NCI-H2029 treated with DMSO at 0.1 percent for 48 hours (cell line): ENCODE data around the gene CADPS.

ENCODE experiments used
- DNase-seq: peaks from one replicate; lab custom pipeline; 2025; lab: John Stamatoyannopoulos, UW

Gene CADPS

DNA sequence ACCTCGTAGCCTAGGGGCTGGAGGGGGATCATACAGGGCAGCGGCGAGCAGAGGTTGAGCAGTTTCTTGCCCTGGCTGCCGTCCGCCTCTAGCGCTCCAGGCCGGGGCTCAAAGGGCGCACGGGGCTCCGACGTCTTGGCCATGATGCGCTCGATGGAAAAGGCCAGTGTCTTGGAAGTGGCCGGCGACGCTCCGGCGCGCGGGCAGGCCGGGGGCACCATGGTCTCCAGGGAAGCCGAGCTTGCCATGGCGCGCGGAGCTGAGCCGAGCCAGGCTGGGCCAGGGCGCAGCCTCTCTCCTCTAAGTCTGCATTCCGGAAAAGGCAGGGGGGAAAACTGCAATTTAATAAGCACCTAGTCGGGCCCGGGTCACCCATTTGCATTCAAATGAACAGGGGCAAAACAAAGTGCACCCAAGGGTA, 502.6 kb downstream of the CADPS start:
- no peak for DNase-seq

DNA sequence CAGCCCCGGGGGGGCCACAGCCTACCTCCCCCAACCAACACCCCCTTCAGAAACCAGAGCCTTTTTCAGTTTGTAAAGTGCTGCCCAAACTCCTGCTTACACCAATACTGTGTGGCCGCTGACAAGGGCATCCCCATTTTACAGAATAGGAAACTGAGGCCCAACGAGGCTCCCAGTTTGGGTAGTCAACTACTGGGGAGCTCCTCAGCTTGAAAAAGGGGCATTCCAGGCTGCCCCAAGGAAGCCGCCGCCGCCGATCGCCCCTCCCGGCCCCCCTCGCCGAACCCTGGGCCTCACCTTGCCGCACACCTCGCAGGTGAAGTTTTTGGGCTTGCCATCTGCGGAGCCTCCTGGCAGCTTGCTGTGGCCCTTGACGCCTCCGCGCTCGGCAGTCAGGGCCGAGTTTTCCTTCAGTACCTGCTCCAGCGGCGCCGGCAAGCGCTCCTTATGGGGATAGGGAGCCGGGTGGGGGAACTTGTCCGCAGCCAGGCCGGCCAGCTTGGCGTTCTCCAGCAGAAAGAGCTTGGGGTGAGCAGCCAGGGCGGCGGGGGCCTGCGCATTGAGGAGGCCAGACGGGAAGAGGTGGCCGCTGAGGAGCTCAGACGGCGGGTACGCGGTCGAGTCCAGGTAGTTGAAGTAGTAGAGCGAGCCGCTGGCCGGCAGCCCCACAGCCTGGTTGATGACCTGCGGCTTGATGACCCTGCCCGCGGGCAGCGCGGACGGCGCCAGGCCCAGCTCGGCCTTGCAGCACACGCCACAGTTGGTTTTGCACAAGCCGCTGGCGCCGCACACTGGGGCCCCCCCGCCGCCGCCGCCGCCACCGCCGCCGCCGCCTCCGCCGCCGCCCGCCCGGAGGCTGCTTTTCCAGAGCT, 503.3 kb downstream of the CADPS start:
- no peak for DNase-seq

DNA sequence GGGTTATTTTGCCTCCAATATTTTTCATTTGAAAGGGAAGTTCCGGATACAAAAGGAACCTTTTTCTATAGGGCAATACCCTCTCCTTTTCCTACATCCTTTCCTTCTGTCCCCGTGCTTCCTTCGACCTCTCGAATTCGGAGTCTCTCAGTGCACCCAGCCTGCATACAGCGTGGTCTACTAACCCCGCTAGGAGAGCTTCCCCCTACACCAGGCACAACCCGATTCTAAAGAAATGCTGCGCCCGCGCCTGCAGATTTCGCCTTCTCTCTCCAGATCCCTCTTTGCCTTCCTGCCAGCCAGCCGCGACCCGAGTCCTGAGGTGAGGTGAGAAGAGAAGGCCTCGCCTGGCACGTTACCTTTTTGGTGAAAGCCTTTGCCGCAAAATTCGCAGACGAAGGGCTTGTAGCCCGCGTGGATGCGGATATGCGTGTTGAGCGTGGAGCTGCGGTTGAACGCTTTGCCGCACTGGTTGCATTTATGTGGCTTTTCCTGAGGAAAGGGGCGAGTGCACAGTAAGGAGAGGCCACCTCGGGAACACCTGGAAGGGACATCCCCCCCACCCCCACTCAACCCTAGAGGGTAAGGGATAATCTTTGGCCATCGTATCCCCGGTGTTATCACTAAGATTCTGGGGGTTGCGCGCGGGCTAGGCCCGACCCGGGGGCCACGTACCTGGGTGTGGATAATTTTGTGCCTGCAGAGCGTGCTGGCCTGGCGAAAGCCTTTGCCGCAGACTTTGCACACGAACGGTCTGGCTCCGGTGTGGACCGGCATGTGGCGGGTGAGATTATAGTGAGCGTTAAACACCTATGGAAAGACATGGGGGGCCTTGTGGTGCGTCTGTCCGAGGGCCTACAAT, 504.1 kb downstream of the CADPS start:
- DNase-seq, result no peak

DNA sequence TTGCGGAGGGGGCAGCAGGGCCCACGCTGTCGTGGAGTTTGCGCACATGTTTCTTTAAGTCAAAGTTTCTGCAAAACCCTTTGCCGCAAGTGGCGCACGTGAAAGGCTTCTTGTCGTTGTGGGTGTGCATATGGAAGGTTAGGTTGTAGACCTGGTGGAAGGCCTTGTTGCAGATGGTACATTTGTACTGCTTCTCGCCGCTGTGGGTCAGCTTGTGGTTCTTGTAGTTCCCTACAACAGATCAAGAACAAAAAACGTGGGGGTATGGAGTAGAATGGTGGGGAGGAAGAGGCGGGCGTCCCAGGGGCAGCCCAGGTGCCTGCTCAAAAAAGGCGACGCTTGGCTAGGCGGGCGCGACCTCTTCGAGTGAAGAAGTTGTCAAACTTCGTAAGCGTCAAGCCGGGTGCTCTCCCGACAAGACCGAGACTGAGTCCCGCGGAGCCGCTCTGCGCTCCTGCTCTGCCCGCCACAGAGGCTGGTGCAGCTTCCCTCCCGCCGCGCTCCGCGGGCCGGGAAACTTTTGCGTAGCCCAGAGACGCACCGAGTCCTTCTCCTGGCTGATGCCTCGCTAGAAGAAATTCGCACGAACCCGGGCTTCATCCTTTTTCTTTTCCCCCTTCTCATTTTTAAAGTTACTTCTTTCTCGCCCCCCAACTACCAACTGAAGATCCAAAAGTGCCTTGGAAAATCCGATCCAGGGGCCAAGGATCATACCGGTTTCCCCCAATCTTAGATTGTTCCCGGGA, 504.9 kb downstream of the CADPS start:
- no peak for DNase-seq

DNA sequence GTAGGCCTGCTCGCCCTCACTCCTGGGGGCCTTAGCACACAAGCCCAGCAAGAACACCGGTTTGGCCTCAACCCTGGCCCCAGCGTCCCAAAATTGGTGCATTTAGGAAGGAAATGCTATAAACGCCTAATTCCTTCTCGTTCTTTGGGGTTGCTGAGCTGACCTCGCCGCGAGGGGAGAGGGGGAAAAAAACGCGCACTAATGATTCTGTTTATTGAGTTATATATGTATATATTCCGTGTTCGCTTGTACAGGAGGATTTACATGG, 505.8 kb downstream of the CADPS start:
- no peak for DNase-seq

DNA sequence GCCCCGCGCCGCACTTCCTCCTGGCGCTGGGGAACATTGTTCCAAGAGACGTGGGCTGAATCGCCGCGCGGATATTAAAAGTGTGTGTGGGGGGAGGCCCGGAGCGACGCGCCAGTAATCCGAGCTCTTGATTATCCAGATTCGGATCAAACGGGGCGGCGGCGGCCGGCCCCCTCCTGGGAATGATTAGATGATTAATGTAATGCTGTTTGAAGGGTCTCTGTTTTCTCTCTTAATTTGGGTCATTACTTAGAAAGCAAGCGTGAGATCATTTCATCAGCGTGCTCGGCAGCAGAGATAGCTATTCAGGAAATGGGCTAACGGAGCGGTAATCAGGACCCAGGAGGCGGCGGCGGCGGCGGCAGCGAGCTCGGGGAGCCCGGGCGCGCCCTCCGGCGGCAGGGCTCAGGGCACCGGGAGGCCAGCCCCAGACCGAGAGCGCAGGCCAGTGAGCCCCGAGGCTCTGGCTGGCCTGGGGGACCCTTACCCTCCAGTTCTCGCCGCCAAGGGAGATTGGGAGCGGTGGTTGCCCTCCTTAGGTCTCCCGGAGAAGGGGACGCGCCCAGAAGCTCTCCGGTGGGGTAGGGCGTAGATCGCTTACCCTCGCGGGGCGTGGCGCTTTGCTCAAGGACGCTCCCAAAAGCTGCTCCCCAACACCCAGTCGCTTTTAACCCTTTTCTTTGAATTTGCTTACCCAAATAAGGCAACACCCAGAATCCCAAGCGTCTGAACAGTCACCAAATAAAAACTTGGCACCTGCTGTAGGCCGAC, 506.3 kb downstream of the CADPS start:
- no peak for DNase-seq

DNA sequence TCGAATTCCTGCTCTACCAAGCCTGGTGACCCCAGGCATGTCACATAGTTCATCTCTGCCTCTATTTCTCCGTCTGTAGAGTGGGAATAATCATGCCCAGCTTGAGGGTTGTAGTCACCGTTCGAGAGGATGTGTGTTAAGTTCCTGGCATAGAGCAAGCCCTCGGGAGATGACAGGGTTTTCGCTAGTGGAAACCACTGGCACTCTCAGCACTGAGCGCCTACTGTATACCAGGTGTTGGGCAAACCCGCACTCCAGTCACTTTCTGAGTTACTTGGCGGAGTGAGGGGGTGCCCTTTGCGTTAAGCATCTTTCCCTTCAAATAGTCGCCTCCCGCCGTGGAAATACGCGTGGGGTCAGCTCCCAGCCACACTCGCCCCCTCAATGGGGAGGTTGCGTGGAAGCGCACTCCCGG, 506.9 kb downstream of the CADPS start:
- no peak for DNase-seq

DNA sequence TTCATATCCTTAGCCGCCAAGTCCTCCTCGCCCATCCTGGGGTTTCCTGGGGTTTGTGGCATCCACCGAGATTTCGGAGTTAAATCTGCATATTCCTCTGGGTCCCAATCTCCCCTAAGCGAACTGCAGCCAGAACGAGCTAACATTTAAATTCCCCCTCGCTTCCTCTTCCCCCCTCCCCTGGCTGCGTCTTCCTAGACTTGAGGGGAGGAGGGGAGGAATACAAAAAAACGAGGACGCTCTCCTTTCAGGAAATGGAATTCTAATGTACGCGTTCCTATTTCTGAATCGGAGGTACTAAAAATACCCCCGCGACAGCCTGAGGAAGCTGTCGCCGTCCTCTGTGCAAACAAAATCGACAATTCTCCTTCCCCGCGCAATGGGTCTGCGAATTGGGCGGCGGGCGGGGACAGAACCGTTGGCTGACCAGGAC, 507.4 kb downstream of the CADPS start:
- no peak for DNase-seq

DNA sequence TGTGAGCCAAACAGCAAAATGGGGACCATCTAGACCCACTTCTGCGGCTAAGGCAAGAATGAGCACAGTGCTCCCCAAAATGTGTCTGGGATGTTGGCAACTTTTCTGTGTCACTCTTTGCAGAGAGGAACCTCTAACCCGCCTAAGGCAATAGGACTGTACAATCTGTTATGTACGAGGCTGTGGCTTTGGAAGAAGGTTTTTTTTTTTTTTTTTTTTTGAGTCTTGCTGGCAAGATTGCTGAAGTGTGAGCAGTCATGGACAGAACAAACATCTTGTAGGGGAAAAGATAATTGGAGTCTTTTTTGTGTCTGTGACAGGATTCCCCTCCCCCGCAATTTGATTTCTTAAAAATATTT, 509.1 kb downstream of the CADPS start:
- no peak for DNase-seq

DNA sequence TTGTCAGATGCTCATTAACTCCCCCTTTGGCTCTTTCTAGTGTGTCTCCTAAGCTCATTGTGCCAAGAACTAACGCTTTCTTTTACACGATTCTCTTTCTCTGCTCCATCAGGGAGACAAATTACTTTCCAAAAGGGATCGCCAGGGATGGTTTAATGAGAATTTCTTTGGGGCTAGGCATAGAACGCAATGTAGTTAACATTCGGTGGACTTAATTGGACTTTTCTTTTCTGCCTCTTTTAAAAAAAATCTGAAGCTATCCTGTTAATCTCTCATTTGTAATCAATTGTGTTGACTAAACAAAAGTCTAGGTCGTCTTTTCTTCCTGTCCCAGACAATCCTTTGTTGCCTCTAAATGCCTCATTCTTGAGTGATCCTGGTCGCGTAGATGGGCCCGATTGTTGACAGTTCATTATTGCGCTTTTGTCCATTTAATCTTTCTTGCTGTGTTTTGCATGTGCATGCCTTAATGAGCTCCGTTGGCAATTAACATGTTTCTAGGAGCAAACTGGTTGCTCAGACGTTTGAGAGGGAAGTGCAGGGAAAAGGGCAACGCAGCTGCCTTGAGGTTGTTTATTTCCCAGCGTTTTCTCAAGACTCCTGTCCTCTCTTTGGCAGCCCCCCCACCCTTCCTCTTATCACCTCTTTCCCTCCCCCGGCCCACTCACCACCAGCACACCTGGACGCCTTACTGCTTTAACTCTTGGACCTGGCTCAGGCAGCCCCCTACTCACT, 509.7 kb downstream of the CADPS start:
- DNase-seq, result no peak

DNA sequence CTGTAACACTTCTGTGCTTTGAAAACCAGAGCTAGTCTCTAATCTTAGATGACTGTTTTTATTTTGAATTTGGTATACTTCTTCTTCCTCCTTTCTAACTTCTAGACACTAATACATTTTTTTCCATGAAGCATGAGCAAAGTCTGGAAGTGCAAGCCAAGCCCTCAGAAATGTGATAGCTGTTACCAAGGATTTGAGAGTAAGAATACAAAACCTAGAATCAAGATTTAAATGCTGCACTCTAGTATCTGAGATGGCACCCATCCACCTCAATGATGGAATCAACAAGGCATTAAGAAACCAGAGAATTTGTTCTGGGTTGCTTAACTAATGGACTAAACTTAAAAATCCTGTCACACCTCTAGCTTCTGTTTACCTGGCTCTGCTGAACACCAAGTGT, 511.0 kb downstream of the CADPS start:
- no peak for DNase-seq

DNA sequence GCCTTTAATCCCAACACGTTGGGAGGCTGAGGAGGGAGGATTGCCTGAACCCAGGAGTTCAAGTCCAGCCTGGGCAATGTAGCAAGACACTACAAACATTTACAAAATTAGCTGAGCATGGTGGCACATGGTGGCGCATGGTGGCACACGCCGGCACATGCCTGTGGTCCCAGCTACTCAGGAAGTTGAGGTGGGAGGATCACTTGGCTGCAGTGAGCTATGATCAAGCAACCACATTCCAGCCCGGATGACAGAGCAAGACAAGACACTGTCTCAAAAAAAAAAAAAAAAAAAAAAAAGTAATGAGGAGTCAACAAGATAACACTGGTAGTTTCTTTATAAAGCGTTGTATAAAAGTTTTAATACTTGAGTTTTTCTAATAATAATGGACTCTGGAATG, 511.9 kb downstream of the CADPS start:
- no peak for DNase-seq

DNA sequence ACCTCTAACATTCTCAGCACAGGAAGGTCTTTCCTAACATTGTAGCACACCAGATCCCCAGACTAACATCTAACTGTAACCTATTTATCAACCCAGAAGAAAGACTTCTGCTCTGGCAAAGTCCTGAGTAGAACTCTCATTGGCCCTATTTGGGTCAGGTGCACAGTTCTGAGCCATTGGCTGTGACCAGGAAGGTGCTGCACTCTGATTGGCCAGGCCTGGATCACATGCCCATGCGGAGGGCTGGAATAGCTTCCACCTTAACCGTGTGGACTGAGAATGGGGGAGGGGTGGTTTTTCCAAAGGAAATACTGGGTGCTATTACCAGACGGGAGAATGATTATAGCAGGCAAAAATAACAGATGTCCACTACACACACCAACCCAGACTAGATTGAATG, 513.4 kb downstream of the CADPS start:
- no peak for DNase-seq

DNA sequence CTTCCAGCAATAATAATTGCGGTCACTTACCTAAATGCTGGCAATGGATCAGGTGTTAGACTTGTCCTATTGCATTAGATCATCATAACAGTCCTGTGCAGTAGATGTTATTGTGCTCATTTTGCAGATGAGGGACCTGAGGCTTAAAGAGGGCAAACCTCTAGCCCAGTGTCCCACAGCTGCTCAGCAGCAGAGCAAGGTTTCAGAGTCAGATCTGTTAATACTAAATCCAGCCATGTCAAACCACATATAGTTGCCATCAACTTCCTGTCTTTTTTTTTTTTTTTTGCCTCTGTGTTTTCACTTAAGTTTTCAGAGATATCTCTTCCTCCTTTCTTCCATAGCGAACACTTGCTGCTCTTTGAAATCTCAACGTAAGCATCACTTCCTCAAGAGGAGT, 514.0 kb downstream of the CADPS start:
- no peak for DNase-seq

DNA sequence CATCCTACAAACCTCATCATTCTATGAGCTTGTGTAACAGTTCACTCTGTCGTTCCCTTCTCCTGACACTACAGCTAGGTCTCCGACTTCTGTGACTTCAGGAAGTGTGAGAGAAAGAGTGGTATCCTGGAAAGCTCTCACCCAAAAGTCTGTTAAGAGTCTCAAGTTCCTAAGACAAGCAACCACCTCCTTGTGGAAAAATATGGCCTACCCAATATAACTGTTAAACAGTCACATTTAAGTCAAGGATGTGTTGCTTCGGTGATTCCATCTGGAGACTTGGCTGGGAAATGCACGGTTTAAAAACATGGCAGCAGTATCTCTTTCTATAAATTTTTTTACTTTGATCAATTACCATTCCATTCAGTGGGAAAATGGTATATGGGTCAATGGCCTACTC, 515.7 kb downstream of the CADPS start:
- no peak for DNase-seq

DNA sequence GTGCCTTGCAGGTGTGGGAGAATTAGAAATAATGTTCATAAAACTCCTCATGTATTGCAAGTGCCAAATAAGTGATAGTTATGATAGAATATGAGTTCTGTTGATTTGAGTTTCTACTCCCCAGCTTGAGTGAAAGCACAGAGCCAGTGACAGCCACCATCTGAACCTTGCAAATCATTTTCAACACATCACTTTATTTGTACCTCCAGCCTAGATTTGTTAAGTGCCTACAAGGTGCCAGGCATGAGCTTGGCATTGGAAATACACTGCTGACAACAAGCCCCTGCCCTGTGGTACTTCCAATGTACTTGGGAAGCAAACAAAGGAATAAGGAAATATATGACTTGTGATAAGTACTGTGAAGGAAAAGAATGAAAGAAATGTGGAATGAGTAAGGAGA, 518.9 kb downstream of the CADPS start:
- DNase-seq, result no peak

DNA sequence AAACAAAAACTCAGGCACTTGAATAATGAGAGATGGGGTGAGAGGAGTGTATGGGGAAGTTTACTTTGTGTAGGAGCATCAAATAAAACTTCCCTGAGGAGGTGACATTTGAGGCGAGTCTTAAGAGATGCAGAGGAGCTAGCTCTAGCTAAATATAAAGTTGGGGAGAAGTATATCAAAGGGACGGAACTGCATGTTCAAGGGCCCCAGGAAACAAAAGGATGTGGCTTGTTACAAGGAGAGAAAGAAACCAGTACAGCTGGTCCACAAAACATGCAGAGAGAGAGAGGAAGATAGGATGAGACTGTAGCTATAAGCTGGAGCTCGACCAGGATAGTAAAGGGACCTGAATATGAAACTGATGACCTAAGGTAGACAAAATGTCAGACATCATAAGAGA, 519.5 kb downstream of the CADPS start:
- no peak for DNase-seq
